CD4-positive, alpha-beta T cell treated with Interleukin-12 subunit alpha and Interleukin-12 subunit beta, for 1 hour (primary cell): ENCODE measurements around the gene POLD4.

Experiments used
- DNase-seq: peaks from one replicate; pipeline ENCODE4 v3.0.0-alpha.2; 2020

POLD4 gene

DNA sequence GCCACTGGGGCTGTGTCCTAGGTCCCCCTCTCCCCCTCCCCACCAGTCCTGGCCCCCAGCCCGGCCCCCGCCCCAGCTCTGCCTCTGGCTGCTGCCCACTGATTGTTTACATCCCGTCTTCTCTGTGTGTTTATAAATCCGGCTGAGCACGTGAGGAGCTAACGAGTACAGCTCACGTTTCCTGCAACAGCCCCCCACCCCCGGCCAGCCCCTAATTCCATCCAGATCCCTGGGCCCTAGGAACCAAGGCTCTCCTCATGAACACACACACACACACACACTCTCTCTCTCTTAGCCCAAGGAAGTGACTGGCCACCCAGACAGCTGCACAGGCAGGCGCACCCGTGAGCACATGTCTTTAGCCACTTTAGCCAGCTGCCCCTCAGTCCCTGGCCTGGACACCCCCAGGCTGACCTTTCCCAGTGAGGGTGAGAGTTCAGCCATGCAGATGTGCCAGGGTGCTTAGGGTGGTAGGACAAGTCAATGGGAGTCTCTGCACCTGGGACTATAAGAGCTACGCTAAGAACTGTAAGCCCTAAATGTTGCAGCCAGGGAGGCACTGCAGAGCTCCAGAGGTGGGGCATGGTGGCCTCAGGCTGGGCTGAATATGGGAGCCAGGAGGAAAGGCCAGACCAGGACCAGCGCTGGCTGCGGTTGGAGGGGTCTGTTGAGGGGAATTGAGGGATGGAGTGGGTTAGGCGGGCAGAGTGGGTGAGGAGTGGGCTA, 17.2 kb upstream of the POLD4 start:
- no peak for DNase-seq

DNA sequence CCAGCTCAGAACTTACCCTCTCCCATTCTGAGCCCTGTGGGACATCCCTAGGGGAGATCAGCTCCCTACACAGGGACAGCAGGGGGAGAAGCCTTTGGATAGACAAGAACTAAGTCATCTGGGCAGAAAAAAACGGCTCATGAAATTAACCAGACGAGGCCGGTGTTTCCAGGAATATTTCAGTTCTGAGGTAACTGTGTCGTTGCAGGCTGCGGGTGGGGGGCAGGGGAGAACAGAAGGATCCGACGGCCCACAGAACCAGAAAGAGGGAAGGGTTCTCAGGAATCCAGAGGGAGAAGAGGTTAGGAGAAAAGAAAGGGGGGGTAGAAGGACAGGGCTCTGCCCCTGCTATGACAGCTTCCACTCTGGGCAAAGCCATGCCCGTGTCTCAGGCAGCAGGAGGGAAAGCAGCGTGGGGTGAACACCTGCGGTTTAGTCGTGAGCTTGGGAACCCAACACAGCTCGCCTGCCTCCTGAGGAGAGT, 16.5 kb upstream of the POLD4 start:
- no peak for DNase-seq

DNA sequence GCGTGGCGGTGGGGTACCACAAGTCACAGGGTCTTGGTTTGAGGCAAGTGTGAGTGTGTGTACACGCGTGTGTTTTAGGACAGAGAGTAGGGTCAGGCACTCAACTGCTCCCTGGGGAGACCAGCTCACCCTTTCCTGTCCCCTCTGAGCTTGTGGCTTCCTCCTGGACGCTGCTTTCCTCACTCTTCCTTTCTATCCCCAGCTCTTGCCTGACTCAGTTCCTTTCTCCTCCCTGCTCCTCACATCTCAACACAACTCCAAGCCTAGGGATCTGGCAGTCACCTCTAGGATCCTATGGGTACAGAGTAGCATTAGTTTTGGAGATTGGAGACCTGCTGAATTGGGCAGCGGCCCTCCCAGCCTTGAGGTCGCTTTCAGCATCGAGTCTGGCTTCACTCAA, 15.9 kb upstream of the POLD4 start:
- no peak for DNase-seq

DNA sequence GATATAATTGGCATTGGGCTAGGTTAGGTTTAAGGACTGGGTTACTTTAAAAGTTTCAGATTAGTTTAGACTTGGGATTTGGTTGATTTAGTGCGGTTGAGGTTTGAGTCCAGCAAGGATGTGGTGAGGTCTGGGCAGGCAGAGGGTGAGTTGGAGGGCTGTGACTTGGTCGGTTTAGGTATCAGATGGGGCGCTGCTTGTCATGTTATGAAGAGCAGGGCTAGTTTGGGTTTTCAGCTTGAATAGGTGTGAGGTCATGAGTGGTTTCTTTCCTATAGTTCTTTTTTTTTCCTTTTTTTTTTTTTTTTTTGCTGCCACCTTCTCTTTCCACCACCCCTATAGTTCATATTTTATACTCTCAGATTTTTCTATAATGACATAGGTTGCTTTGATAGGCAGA, 15.3 kb upstream of the POLD4 start:
- DNase-seq = peak; percentile 46

DNA sequence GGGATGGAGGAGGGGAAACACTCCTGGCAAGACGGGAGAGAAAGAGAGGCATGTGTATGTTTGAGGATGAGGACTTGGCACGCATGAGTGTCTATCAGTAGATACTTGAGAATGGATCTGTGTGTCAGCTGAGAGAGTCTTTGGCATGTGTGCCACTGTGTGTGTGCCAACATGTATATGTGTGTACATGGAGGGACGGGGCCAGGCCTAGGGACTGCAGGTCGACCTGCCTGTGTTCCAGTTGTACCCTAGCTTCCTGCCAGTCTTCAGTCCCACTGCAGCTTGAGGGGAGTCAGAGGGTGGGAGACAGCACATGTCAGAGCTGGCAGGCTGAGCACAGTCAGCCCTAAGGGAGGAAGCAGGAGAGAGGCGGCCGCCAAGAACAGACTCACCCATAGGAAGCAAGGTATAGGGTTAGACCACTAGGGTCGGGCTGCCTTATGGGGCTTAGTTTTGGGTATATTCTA, 14.4 kb upstream of the POLD4 start:
- DNase-seq = no peak

DNA sequence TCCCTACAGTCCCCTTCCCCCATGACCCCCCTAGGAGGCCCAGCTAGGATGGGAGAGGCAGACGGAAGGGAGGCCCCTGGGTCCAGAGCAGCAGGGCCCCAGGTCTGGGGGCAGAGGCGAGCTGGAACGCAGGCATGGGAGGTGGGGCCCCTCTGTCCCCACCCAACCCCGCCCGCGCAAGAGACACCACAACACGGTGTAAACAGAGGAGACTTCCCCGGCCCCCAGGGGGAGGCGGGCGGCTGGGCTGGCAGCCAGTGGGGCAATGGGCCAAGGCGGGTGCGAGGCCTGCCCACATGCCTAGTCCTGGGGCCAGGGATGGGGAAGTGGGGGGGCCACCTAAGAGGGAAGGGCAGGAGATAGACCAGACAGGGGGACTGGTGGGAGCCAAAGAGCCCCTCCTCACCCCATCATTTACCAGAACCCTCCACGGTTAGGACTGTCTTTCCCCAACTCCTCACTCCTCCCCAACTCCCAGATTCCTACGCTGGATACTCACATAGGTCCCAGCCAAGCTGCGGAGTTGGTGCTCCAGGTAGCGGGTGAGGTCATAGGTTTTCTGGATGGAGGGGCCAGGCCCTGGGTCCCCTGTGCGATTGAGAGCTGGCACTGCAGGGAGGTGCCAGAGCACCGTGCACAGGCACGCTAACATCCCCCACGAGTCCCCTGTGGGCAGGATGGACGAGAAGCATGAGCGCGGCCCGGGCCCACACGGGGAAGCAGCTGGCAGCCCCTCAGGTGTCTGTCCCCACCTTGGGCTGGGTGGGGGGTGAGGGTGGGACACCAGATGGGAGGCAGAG, 13.8 kb upstream of the POLD4 start:
- no peak for DNase-seq

DNA sequence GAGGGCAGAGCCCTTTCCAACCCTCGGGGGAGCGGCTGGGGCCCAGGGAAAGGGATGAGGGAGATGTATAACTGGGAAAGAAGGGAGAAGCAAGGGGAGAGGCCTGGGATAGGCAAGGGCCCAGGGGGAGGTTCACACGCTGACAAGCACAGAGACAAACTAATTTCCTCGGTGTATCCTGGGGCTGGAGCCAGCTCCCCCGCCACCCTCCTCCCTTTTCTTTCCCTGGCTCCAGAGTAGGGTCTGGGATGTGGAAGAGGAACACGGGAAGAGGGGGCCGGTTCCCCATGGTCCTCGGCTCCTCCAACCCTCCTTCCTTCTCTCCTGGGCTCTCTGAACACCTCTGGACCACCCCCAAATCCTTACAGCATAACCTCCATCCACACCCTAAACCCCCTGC, 13.2 kb upstream of the POLD4 start:
- DNase-seq = no peak

DNA sequence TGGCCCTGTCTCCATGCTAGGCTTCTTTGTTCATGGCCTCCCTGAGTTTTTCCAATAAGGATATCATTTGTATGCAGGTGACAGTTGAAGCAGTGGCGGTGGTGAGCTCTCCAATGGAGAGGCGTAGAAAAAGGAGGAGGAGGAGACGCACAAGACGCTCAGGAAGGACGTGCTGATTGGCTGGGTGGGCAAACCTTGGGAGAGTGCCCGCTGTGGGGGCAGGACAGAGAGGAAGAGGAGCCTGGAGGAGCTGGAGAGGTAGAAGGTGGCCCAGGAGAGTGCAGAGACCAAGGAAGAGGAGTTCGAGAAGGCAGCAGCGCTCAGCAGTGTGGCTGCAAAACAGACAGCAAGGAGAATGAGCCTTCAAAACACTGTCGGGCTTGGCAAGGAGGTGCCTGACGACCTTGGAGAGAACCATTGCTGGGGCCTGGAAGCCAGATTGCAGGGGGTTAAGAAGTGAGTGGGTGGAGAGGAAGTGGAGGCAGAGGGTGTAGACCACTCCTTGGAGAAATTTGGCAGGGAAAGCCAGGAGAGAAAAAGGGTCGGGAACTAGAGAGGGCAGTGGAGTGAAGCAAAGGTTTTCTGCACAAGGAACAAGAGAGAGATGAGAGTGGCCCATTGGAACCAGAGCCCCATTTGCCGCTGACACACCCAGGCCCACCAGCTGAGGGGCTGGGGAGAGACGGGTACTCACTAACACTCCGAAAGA, 12.5 kb upstream of the POLD4 start:
- no peak for DNase-seq

DNA sequence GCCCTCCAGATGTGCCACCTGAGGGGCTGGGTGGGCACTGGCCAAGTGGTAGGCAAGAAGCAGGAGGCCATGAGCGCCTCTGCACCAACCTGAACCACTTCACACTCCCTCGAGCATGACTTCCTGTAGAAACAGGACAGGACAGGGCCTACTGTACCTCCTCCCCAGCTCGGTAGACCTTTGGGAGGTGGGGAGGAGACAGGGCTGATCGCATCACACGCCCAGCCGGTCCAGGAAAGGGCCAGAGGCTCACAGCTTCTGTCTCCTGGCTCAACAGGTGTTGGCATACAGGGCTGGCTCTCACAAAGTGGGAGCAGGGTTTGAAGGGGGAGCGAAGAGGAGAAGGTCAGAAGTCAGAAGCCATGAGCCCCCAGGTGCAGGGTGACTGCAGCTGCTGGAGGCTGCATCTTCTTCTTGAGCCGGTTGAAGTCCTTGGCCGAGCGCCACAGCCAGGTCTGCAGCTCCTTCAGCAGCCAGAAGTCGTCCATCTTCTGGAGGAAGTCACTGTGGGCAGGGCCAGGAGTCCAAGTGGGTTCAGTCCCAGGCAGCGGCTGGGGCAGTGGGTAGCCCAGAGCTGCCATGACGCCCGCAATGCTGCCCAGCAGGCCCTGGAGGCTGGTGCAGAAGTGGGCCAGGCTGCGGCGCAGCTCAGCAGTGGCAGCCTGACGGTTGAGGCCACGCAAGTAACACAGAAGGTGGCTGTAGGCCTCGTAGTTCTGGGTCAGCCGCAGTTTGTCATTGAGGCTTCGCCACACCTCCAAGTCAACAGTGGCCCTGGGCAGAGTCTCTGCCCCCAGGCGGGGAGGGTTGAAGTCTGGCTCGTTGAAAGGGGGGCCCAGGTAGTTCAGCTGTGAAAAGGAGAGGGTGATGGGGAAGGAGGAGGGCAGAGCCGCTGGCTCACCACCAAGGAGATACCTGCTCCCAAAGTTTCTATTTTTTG, 11.7 kb upstream of the POLD4 start:
- no peak for DNase-seq

DNA sequence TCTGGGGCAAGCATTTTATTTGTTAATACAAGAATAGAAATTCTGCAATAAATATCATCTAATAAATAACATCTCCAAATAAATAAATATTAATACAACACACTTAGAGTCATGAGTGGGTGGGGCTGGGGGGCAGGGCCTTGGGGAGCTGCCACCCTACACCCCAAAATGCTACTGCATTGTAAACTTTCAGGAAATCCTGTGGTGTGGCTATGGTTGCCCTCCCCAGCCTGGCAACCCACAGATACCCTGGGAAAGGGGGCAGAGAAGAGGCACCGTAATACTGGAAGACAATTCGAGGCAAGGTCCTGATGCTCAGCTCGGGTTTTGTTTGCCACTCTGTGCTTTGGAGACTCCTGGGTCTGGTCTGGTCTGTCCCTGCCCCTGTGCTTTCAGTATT, 10.8 kb upstream of the POLD4 start:
- DNase-seq = peak; percentile 28

DNA sequence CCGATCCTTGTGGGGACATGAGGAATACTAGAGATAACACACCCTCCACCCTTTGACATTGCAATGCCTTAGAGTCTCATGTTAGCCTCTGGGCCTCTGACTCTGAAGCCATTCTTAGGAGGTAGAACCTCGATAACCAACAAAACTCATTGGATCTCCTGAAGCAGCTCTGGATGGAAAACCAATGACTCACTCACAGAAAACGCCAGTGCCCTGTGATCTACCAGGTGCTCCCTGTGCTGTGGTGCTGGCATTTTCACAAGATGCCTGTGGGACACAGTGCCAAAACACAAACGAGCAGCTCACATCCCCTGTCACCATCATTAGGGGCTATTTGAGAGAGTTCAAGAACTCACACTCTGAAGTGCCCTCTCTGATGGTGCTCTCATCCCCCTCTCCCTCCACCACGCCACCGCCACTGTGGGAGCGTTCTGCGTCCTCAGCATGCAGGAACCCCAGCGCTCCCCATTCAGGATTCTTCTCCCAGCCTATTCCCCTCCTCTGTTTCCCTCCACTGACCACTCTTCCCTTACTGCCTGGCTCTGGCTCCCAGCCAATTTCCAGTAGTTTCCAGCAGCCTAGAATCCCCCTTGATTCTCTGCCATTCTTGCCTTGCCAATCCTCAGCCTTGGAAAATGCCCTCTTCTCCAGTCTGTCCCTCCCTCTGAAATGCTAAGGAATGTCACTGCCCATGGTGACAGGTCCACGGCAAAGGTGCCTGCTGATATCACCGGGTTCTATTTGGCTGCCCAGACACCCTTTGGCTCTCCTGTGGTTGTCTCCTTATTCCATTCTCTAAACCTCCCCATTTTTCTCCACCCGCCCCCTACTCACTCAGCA, 4.7 kb upstream of the POLD4 start:
- DNase-seq = no peak

DNA sequence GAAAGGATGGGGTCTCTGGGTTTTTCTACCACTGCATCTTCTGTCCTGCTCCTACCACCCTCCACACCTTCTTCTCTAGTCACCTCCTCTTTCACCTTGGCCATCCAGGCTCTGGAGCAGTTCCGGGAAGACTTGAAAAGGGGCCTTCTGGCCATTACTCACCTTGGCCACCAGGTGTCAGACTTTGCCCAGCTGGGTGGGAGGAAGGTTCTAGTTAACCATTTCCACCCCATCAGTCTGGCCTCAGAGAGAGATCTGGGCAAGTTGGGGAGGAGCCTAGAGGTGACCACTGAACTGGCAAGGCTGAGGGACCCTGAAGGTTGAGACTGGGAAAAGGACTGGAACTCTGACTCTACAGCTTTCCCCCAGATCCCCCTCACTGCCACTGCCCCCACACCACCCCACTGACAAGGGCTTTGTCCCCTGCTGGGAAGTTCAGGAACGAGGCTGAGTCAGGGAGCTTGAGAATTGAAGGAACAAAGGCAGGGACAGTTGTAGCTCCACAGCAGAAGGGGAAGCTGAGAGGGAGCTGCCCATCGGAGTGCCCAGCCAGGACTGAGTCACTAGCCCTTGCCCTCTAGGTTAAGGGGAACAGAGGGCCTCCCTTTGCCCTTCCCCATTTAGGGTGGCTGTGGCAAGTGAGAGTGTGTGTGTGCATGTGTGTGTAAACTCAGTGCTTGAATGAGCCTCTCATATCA, 3.7 kb upstream of the POLD4 start:
- peak; percentile 77 for DNase-seq

DNA sequence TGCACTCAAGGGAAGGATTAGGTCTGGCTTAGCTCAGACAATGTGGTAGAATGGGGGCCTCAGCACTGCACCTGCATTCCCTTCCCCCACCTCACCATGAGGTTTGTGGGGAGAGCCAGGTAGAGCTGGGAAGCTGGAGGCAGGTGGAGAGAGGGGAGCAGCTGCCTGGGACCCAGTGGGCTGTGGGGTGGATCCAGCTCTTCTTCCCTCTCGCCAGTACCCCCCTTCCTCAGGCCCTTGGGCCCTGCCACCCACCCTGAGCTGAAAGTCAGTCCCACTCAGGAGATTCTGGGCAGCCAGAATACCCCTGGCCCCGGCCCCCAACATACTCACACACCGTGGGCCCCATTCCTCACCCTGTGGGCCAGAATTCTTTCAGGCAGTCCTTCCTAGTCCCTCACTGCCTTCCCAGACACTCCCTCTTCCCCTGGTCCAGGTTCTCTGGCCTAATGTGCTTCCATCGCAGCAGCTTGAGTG, 3.1 kb upstream of the POLD4 start:
- no peak for DNase-seq

DNA sequence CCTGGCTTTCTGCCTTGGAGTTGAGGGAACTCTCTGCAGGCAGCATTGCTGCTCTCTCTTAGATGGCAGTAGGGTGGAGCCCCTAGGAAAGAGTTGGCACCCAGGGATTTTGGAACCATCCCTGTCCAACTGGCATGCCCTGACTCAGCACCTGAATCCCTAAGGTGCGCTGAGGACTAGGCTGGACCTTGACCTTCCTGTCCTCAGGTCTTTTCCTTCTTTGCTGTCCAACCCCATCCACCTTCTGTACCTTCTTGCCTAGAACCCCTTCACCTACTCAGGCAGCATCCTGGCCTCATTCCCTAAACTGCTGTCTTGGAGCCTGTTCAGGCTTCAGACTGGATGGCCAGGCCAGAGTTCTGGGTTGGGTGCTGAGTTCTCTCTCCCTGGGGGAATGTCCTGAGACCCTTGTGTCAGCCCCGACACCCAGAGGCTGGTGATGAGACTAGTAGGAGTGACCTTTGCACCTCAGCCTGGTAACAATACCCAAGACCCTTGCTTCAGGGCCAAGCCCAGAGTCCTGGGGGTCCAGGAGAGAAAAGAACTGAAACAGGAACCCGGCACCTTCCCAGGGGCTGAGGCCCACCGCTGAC, 2.5 kb upstream of the POLD4 start:
- no peak for DNase-seq

DNA sequence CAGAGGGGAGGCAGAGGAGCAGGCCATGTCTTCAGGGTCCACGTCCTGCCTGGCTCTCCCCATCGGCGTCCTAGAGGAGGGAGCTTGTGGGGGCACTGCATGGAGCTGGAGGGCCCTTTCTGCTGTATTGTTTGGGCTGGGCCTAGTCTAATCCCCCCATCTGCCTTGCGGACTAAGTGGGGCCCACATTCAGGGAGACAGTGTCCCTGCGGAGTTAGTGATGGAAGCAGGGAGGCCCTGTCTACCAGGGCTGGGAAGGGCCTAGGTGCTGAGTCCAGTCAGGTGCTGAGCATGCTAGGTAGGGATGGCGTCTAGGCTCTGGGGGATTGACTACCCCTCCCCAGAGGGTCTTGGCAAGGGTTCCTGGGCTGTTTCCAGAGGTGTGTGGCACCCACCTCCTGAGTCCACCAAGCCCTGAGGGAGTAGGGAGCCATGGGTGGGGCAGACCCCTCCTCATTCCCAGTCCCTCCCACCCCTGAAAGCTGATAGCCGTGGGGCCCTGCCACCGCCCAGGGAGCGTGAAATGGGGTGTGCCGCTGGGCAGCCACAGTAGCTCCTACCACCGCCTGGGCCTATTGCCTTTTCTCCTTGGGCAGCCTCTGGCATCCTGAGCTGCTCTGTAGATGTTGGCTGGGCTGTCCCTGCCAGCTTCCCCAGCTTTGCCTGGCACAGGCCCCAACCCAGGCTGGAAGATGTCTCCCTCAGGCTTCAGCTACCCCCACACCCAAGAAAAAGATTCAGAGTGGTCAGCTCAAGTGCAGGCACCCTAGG, 1.9 kb upstream of the POLD4 start:
- no peak for DNase-seq

DNA sequence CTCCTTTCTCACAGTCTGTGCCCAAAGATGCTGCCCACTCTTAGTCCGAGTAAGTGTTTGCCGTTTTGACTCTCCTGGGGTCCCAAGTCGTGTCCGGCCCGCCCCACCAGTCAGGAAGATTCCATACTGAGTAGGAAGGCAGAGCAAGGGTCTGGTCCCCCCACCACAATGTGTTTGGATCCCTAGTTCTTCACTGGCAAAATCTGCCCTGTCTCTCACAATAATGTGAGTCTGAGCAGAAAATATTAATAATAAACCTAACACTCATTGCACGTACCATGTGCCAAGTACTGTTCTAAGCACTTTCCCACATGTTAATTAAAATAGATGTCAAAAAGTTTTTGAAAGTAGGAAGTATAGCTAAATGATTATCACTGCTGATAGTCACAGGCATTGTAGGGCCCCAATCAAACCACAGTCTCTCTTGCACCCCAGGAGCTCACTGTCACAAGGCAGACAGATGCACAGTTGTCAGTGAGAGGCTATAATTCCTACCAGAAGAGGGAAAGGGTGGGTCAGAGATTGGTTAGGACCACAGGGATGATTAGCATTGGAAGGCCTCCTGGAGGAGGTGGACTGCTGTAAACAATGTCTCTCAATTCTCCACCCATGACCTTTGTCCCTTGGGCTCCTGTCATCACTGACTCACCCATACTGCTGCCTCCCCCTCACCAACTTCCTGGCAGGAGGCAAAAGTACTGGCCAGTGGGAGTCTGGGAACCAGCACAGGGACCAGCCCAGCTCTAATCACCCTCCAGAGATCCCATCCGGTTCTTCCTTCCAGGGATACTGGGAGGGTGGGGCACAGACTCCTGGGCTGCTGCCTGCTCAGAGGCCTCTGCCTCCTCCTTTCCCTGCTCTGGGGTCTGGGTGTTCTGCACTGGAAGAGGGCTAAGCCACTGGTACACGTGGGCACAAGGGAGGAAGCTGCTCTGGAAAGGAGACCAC, 1.0 kb upstream of the POLD4 start:
- DNase-seq = peak; percentile 36

DNA sequence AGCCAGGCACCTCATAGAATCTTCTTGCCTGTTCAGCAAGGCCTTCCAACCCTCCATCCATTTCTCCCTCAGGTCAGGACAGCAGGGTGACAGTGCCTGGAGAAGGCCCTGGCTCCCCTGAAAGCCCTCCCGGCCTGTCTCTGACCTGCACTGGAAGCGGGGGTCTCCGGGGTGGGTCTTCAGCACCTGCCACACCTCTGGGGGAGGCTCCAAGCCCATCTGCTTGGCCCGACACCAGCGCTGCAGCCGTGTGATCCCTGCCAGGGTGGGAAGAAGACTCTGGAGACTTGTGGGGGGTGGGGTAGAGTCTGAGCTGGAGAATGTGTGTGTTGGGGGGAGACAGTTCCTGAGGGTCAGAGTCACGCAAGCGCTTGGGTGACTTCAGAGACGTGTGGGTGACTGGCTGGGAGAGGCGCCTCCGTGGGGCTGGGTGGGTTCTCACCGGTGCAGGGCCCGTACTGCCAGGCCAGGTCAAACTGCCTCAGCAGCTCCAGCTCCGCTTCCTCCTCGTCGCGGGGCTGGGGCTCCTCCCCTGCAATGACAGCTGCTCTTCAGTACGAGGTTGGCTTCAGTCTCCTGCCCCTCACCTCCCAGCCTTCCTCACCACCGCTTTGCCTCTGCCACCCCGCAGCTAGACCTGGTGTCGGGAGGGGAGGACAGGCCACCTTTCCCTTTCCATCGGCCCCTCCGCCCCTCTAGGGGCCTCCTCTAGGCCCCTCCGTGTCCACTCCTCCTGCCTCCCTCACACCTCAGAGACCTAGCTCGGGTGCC, 615 bp downstream of the POLD4 start:
- peak; percentile 71 for DNase-seq
